ENCODE results near the gene TBX15. TPM values are rescaled to one million over a fixed set of nuclear protein-coding genes. Genes with fewer than 3 reads are reported as not detected.

The TBX15 gene
- total RNA-seq, 1 donor from 2014 or later = not detected

DNA sequence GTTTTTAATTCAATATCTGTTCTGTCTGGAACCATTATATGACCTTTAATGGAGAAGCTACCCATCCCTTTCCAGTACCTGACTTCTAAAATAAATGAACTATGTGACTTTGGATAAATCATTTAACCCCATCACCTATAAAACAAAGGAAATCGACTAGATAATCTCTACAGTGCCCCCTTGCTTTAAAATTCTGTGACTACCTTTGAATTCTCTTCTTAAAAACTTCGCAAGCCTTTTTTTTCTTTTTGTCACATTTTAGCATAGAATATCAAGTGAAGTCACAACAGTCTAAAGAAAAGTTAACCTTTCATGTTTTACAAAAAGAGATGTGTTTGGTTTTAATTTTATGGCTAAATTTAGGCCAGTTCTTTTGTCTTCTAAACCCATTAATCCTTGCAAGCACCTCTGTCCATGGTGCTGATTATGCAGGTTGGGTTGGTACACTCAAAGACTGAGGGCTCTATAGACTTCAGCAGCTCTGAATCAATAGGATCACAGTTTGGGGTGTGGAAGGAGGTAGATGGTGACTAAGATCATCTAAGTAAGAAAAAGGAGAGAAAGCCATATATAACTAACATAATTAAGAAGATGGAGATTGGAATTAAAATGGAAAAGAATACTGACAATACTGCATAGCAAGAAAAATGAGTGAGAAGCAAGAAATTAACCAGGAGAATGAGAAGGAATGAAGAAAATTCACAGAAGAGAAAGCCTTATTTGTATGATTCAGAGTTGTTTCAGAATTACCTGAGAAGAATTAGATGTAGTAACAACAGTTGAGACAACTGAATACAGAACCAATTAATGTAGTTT is 59.2 kb downstream of the TBX15 start:
- H3K4me3 Mint-ChIP-seq (ENCODE audit: low read depth) = no peak overlapping the region
- no peaks in the 10 kb centered on the region for H3K4me1 Mint-ChIP-seq (ENCODE audit: low read depth)
- TF ChIP-seq, protein P1, sequence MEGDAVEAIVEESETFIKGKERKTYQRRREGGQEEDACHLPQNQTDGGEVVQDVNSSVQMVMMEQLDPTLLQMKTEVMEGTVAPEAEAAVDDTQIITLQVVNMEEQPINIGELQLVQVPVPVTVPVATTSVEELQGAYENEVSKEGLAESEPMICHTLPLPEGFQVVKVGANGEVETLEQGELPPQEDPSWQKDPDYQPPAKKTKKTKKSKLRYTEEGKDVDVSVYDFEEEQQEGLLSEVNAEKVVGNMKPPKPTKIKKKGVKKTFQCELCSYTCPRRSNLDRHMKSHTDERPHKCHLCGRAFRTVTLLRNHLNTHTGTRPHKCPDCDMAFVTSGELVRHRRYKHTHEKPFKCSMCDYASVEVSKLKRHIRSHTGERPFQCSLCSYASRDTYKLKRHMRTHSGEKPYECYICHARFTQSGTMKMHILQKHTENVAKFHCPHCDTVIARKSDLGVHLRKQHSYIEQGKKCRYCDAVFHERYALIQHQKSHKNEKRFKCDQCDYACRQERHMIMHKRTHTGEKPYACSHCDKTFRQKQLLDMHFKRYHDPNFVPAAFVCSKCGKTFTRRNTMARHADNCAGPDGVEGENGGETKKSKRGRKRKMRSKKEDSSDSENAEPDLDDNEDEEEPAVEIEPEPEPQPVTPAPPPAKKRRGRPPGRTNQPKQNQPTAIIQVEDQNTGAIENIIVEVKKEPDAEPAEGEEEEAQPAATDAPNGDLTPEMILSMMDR (IDR thresholded peaks at IDR 0.05; ENCODE audit: unreplicated experiment) = peak; percentile 27
- H3K27me3 Mint-ChIP-seq = peaks cover 17% of the 10 kb centered on the region
- no peak overlapping the region for H3K27ac Mint-ChIP-seq
- H3K9me3 Mint-ChIP-seq (ENCODE audit: low read depth) = no peaks in the 10 kb centered on the region
- H3K36me3 Mint-ChIP-seq (ENCODE audit: insufficient read depth) = no peaks in the 10 kb centered on the region
- DNase-seq (ENCODE audit: low spot score, unreplicated experiment) = peak; percentile 45

DNA sequence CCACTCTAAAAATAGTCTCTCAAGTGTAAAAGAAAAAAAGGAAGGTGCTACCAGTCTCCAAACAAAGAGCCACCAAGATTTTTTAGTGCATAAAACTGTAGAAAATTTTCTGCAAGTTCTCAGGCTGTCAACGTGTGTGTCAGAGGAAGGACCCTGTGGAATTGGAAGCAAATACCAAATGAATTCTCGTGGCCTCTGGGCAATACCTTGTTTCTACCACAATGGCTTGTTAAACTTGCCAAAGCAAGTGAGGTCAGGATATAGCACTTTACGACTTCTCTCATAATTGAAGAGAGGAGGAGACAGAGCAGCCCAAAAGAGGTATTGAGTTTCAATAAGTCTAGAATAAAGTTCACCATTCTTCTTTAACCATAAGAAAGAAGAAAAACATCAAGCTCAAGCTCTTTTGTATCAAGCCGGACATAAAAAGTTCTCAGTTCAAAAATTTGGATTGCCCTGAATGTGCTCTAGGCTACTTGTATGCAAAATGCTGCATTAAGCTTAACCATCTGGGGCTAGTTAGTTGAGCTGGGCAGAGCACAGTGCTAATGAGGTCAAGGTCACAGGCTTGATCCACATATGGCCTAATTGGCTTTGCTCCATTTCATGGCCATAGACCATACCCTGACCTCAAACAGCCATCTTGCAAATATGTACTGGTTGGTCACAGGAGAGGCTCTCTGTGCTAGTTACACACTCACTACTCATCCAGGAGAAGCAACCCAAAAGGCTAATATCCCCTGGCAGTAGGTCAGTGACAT is 60.5 kb downstream of the TBX15 start:
- Mint-ChIP-seq H3K36me3 (ENCODE audit: insufficient read depth) (no peaks in the 10 kb centered on the region), H3K27ac (no peak overlapping the region), H3K4me1 (ENCODE audit: low read depth) (peaks cover 1% of the 10 kb centered on the region), H3K9me3 (ENCODE audit: low read depth) (no peaks in the 10 kb centered on the region), H3K4me3 (ENCODE audit: low read depth) (no peak overlapping the region), H3K27me3 (peaks cover 20% of the 10 kb centered on the region)
- DNase-seq (ENCODE audit: low spot score, unreplicated experiment) = no peak
- TF ChIP-seq, protein P1 (IDR thresholded peaks at IDR 0.05; ENCODE audit: unreplicated experiment) = no peak

DNA sequence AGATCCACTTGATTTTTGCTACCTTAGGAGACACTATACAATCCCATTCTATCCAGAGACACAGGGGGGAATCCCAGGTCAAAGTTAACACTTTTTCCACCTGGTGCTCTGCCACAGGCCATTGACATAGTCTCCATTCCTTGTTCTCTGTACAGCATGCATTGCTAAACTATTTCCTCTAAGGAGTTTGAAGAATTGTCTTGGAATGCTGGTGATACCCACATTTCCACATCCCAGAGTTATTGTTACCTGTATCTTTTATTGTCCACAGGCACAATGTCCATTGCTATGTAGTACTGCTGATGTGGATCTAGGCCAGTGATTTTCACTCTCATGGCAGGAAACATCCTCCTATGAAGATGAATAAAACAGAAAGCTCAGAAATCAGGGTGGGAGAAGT is 61.9 kb downstream of the TBX15 start:
- Mint-ChIP-seq H3K36me3 (ENCODE audit: insufficient read depth) (no peaks in the 10 kb centered on the region), H3K27me3 (peaks cover 19% of the 10 kb centered on the region), H3K27ac (no peak overlapping the region), H3K4me3 (ENCODE audit: low read depth) (no peak overlapping the region), H3K4me1 (ENCODE audit: low read depth) (peaks cover 1% of the 10 kb centered on the region), H3K9me3 (ENCODE audit: low read depth) (no peaks in the 10 kb centered on the region)
- TF ChIP-seq, protein P1 (IDR thresholded peaks at IDR 0.05; ENCODE audit: unreplicated experiment) = no peak
- DNase-seq (ENCODE audit: low spot score, unreplicated experiment) = no peak

DNA sequence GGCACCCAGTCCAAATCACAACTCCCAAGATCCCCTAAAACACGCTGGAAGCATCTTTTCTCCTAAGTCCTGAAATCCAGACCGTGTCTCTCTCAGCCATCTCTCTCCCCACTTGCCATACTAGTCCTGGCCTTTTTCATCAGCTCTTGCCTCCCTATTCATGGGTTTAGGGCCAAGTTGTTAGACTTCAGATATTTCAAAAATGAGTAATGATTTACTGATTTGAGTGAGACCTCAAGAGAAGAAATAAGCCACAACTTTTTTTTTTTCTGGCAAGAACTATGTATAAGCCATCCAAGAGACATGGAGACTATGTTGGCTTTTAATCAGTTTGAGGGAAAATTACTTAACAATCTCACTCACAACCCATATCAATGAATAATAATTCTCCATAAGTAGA is 62.5 kb downstream of the TBX15 start:
- TF ChIP-seq, protein P1 (IDR thresholded peaks at IDR 0.05; ENCODE audit: unreplicated experiment) = no peak
- no peaks in the 10 kb centered on the region for H3K9me3 Mint-ChIP-seq (ENCODE audit: low read depth)
- H3K27ac Mint-ChIP-seq = no peak overlapping the region
- peaks cover 1% of the 10 kb centered on the region for H3K4me1 Mint-ChIP-seq (ENCODE audit: low read depth)
- no peak for DNase-seq (ENCODE audit: low spot score, unreplicated experiment)
- peaks cover 19% of the 10 kb centered on the region for H3K27me3 Mint-ChIP-seq
- H3K4me3 Mint-ChIP-seq (ENCODE audit: low read depth) = no peak overlapping the region
- H3K36me3 Mint-ChIP-seq (ENCODE audit: insufficient read depth) = no peaks in the 10 kb centered on the region

DNA sequence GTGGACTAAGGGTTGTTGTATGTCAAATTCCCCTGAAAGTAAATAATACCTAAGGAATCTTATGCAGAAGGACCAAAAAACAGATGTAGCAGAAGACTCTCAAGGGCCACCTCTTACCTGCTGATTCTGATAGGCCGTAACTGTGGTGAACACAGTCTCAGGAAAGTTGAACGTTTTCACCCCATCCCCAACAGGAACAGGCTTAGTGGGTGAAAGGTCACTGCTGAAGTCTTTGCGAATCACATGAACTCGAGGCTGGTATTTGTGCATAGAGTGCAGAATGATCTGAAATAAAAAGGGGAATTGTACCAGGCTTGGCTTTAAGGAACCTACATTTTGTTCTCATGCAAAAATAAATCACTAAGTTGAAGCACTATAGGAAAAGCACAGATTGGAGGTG is 64.8 kb downstream of the TBX15 start:
- Mint-ChIP-seq H3K27ac (no peak overlapping the region), H3K4me1 (ENCODE audit: low read depth) (peaks cover 1% of the 10 kb centered on the region), H3K27me3 (peaks cover 25% of the 10 kb centered on the region), H3K9me3 (ENCODE audit: low read depth) (no peaks in the 10 kb centered on the region), H3K36me3 (ENCODE audit: insufficient read depth) (no peaks in the 10 kb centered on the region), H3K4me3 (ENCODE audit: low read depth) (no peak overlapping the region)
- no peak for DNase-seq (ENCODE audit: low spot score, unreplicated experiment)
- TF ChIP-seq, protein P1 (IDR thresholded peaks at IDR 0.05; ENCODE audit: unreplicated experiment) = no peak
